HEK293T (cell line): ENCODE measurements around the gene TMEM120A.

ENCODE experiments used
- BHLHE40 ChIP-seq: fragments of 450-650 bp; IDR thresholded peaks from 2 replicates; pipeline ENCODE4 v1.6.1; 2016; ENCODE audit warnings: mild to moderate bottlenecking, moderate library complexity, borderline replicate concordance
- FOXA1 ChIP-seq: fragments of 450-650 bp; IDR thresholded peaks from 2 replicates; pipeline ENCODE4 v1.6.1; 2016; ENCODE audit warnings: mild to moderate bottlenecking
- FOXK2 ChIP-seq: fragments of 450-650 bp; IDR thresholded peaks from 2 replicates; pipeline ENCODE4 v1.6.1; 2016; ENCODE audit warnings: mild to moderate bottlenecking
- LEF1 ChIP-seq: fragments of 450-650 bp; IDR thresholded peaks from 2 replicates; pipeline ENCODE4 v1.6.1; 2017; ENCODE audit warnings: mild to moderate bottlenecking, borderline replicate concordance
- NFRKB ChIP-seq: fragments of 450-650 bp; IDR thresholded peaks from 2 replicates; pipeline ENCODE4 v1.6.1; 2016; ENCODE audit warnings: mild to moderate bottlenecking, moderate library complexity
- SP1 ChIP-seq: fragments of 450-650 bp; IDR thresholded peaks from 2 replicates; pipeline ENCODE4 v1.6.1; 2017

GRCh38 chr7:75991531-75992082 lies 2.8 kb downstream of the TMEM120A start:
- TF ChIP-seq BHLHE40 (no peak), FOXA1 (no peak), FOXK2 (no peak), NFRKB (no peak), SP1 (no peak), LEF1 (no peak)
